Hepatocyte (in vitro differentiated cells): ENCODE measurements around the gene CENPT. TPM values are rescaled to one million over a fixed set of nuclear protein-coding genes. Genes with fewer than 3 reads are reported as not detected.

Experiments used
- DNase-seq: peaks from one replicate; pipeline ENCODE4 v3.0.0-alpha.2; 2016; ENCODE audit warnings: low spot score
- H2AFZ ChIP-seq: fragments of 200-600 bp; sonication (generic); 2 replicates; pipeline ENCODE4 v1.6.0; 2016; ENCODE audit warnings: antibody characterized with exemption, mild to moderate bottlenecking
- H3K27ac ChIP-seq: fragments of 200-600 bp; sonication (generic); 2 replicates; pipeline ENCODE4 v1.5.1; 2016; ENCODE audit warnings: mild to moderate bottlenecking
- H3K27me3 ChIP-seq: fragments of 200-600 bp; sonication (generic); 2 replicates; pipeline ENCODE4 v1.6.1; 2016
- H3K36me3 ChIP-seq: fragments of 200-600 bp; sonication (generic); replicated peaks from 2 replicates; pipeline ENCODE4 v1.5.1; 2016; ENCODE audit warnings: low read depth; ENCODE audit not compliant: insufficient read depth
- H3K4me1 ChIP-seq: fragments of 200-600 bp; sonication (generic); 2 replicates; pipeline ENCODE4 v1.5.1; 2016; ENCODE audit warnings: mild to moderate bottlenecking, moderate library complexity; ENCODE audit not compliant: insufficient read depth
- H3K4me2 ChIP-seq: fragments of 200-600 bp; sonication (generic); 2 replicates; pipeline ENCODE4 v1.6.0; 2016
- H3K4me3 ChIP-seq: fragments of 200-600 bp; sonication (generic); 2 replicates; pipeline ENCODE4 v1.5.1; 2016; ENCODE audit warnings: mild to moderate bottlenecking
- H3K79me2 ChIP-seq: fragments of 200-600 bp; sonication (generic); 2 replicates; pipeline ENCODE4 v1.6.0; 2017; ENCODE audit warnings: mild to moderate bottlenecking
- H3K9me2 ChIP-seq: fragments of 200-600 bp; sonication (generic); replicated peaks from 2 replicates; pipeline ENCODE4 v1.6.0; 2017; ENCODE audit warnings: mild to moderate bottlenecking; ENCODE audit not compliant: insufficient read depth
- H3K9me3 ChIP-seq: fragments of 200-600 bp; sonication (generic); 2 replicates; pipeline ENCODE4 v1.5.1; 2016; ENCODE audit warnings: low read depth, mild to moderate bottlenecking
- H4K20me1 ChIP-seq: fragments of 200-600 bp; sonication (generic); 2 replicates; pipeline ENCODE4 v1.6.0; 2016; ENCODE audit warnings: mild to moderate bottlenecking; ENCODE audit not compliant: insufficient read depth, poor library complexity, severe bottlenecking
- EZH2 ChIP-seq: fragments of 200-600 bp; sonication (generic); IDR thresholded peaks from 2 replicates; pipeline ENCODE4 v1.6.1; 2016; ENCODE audit warnings: antibody characterized with exemption, mild to moderate bottlenecking, borderline replicate concordance
- EZH2phosphoT487 ChIP-seq: fragments of 200-600 bp; sonication (generic); IDR thresholded peaks from one replicate; pipeline ENCODE4 v1.6.1; 2018; ENCODE audit warnings: antibody characterized with exemption, mild to moderate bottlenecking, low read depth, moderate library complexity; ENCODE audit not compliant: unreplicated experiment, severe bottlenecking
- WGBS: methylation state at CpG from one replicate; pipeline ENCODE4 v1.1.6; 2016; ENCODE audit warnings: low lambda C conversion rate; ENCODE audit errors: missing lambda C conversion rate; 5-methylcytosine and 5-hydroxymethylcytosine counted together
- polyA plus RNA-seq: library from polyadenylated mRNA; unstranded; fragments of >200 nt; fragmentation: Nextera tagmentation; extraction: Ambion mirVana; gene quantifications from 2 replicates; pipeline ENCODE4 v1.2.1, GENCODE V29; 2016
- total RNA-seq: library from RNA; depleted of rRNA; stranded (reverse); fragments of >200 nt; gene quantifications from 2 replicates; pipeline ENCODE4 v1.2.3, GENCODE V29; 2014
- TF ChIP-seq, protein P1 (sequence below): fragments of 200-600 bp; sonication (generic); IDR thresholded peaks from 2 replicates; pipeline ENCODE4 v1.5.1; 2016; ENCODE audit warnings: antibody characterized with exemption, mild to moderate bottlenecking; ENCODE audit not compliant: poor library complexity

The CENPT gene, protein sequence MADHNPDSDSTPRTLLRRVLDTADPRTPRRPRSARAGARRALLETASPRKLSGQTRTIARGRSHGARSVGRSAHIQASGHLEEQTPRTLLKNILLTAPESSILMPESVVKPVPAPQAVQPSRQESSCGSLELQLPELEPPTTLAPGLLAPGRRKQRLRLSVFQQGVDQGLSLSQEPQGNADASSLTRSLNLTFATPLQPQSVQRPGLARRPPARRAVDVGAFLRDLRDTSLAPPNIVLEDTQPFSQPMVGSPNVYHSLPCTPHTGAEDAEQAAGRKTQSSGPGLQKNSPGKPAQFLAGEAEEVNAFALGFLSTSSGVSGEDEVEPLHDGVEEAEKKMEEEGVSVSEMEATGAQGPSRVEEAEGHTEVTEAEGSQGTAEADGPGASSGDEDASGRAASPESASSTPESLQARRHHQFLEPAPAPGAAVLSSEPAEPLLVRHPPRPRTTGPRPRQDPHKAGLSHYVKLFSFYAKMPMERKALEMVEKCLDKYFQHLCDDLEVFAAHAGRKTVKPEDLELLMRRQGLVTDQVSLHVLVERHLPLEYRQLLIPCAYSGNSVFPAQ
- 28.5 and 38.1 TPM in 2 replicates for total RNA-seq
- 84.0 and 115 TPM in 2 replicates for polyA plus RNA-seq

DNA sequence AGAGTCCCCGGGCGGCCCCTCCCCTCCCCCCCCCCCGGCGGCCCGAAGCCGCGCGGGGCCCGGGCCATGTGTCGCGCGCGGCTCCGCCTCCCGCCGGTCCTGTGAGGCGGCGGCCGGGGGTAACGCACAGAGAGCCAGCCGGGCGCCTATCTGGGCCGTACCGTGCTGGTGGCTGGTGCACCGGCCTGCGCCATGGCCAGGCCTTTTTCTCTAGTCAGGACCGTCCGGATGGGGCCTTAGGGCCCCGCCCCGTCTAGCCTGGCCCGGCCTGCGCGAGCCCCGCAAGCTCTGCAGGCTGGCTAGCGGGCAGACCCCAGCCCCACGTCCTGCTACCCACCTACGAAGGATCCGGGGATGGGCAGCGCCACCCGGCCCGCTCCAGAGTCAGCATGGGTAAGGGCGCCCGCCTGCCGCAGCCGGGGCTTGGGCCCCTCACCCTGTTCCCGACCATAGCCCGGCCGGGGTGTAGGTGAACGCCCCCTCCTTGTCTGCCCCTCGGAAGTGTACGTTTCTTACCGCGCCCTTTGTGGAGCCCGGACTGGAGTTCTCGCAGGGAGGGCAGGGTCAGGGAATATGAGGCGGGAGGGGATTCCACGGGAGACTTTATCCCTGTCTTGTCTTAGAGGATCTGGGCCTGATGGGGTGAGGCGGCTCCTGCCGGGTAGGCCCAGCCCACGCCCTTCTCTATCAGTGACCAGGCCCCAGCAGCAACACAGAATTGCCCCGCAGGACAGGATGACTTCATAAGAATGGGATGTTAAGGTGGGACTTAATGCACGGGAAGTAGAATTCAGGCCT lies at the start of gene CENPT:
TSS of gene CENPT (minus strand) at position 630 of the 798 bp plus-strand sequence. CDS start 13,834 bp downstream, outside the sequence.
- H2AFZ ChIP-seq: peak within 1 kb of the TSS; percentile 77
- peaks cover 86% of the 10 kb centered on the region for H3K79me2 ChIP-seq
- H4K20me1 ChIP-seq: peaks cover 22% of the 10 kb centered on the region
- peak within 1 kb of the TSS; percentile 89 for H3K4me2 ChIP-seq
- peak within 1 kb of the TSS; percentile 99 for H3K27ac ChIP-seq
- H3K9me2 ChIP-seq: no peaks in the 10 kb centered on the region
- no peaks in the 10 kb centered on the region for H3K27me3 ChIP-seq
- H3K4me3 ChIP-seq: peak within 1 kb of the TSS; percentile 98
- TF ChIP-seq, protein P1, sequence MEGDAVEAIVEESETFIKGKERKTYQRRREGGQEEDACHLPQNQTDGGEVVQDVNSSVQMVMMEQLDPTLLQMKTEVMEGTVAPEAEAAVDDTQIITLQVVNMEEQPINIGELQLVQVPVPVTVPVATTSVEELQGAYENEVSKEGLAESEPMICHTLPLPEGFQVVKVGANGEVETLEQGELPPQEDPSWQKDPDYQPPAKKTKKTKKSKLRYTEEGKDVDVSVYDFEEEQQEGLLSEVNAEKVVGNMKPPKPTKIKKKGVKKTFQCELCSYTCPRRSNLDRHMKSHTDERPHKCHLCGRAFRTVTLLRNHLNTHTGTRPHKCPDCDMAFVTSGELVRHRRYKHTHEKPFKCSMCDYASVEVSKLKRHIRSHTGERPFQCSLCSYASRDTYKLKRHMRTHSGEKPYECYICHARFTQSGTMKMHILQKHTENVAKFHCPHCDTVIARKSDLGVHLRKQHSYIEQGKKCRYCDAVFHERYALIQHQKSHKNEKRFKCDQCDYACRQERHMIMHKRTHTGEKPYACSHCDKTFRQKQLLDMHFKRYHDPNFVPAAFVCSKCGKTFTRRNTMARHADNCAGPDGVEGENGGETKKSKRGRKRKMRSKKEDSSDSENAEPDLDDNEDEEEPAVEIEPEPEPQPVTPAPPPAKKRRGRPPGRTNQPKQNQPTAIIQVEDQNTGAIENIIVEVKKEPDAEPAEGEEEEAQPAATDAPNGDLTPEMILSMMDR: no peak
- peaks cover 39% of the 10 kb centered on the region for H3K4me1 ChIP-seq
- H3K9me3 ChIP-seq: no peaks in the 10 kb centered on the region
- H3K36me3 ChIP-seq: no peaks in the 10 kb centered on the region
- DNase-seq: peak; percentile 87
- 2% methylated on average over 41 of the region's 62 CpGs for WGBS

DNA sequence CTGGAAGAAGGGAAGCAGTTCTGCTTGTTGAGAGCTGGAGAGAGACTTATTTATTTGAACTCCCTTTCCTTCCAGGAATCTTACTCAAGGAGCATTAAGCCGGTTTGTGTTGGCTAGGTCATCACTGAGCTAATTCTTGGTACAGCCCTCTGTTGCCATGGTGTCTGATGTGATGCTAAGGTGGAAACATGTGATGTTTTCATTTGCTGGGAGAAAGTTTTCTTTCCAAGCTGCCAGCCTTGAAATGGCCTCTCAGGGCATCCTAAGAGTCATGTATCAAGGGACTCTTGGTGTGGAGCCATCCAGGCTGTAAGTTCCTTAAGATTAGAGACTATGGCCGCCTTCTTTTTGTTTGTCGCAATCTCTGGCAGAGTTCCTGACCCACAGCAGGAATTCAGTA lies 49.7 kb upstream of the CENPT start:
- Histone ChIP-seq H3K4me2 (no peak overlapping the region), H3K79me2 (peaks cover 90% of the 10 kb centered on the region)

DNA sequence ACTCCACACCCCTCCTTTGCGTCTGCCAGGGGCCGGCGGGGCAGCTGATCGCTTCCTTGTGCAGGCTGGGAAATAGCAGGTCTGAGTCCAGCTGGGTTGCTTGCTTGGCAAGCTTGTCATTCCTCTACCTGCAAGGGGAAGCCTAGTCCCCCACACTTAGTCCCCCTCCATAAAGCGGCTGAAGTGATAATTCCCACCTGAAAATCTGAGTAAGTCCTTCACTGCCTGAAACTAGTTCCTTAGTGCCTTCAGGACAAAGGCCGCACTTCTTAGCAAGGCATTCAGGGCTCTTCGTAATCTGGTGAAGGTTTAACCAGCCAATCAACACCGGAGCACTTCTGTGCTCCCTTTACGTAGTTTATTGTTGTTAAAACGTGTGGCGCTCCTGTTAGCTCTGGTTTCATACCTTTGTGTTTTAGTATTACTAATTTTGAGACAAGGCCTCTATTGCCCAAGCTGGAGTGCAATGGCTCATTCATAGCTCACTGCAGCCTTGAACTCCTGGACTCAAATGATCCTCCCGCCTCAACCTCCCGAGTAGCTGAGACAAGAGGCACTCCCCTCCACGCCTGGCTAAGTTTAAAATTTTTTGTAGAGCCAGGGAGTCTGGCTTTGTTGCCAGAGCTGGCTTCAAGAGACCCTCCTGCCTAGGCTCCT lies 46.4 kb upstream of the CENPT start:
- WGBS: 23% methylated on average over 14 of the region's 14 CpGs
- H3K9me3 ChIP-seq: no peaks in the 10 kb centered on the region
- TF ChIP-seq EZH2phosphoT487: no peak
- TF ChIP-seq, protein P1: no peak
- TF ChIP-seq EZH2: no peak
- peak overlapping the region; percentile 86 for H3K4me2 ChIP-seq
- peaks cover 56% of the 10 kb centered on the region for H3K79me2 ChIP-seq
- peak overlapping the region; percentile 97 for H3K27ac ChIP-seq
- H4K20me1 ChIP-seq: peaks cover 20% of the 10 kb centered on the region
- peak overlapping the region; percentile 51 for H3K4me3 ChIP-seq
- H3K36me3 ChIP-seq: no peaks in the 10 kb centered on the region
- H3K9me2 ChIP-seq: no peaks in the 10 kb centered on the region
- H2AFZ ChIP-seq: peak overlapping the region; percentile 23
- no peaks in the 10 kb centered on the region for H3K27me3 ChIP-seq
- H3K4me1 ChIP-seq: peaks cover 9% of the 10 kb centered on the region
- DNase-seq: peak; percentile 53

More for the DNA sequence above, 49.7 kb upstream of the CENPT start:
- H3K4me1 ChIP-seq: peaks cover 9% of the 10 kb centered on the region
- DNase-seq: no peak
- H3K9me3 ChIP-seq: no peaks in the 10 kb centered on the region
- no peak overlapping the region for H3K27ac ChIP-seq
- H3K36me3 ChIP-seq: no peaks in the 10 kb centered on the region
- no peak overlapping the region for H2AFZ ChIP-seq
- H3K9me2 ChIP-seq: no peaks in the 10 kb centered on the region
- no peak overlapping the region for H3K4me3 ChIP-seq
- peaks cover 50% of the 10 kb centered on the region for H4K20me1 ChIP-seq
- H3K27me3 ChIP-seq: no peaks in the 10 kb centered on the region
- 91% methylated on average over 3 of the region's 3 CpGs for WGBS
- TF ChIP-seq EZH2phosphoT487 (no peak), EZH2 (no peak)
